HG02870 (cell line): ENCODE data around the gene FLRT2.

Source experiments
- ATAC-seq: cut with Tn5 transposase; IDR thresholded peaks from one replicate; pipeline ENCODE4 v1.9.1; 2021; ENCODE audit warnings: mild to moderate bottlenecking, moderate library complexity; ENCODE audit not compliant: unreplicated experiment

Gene FLRT2

DNA sequence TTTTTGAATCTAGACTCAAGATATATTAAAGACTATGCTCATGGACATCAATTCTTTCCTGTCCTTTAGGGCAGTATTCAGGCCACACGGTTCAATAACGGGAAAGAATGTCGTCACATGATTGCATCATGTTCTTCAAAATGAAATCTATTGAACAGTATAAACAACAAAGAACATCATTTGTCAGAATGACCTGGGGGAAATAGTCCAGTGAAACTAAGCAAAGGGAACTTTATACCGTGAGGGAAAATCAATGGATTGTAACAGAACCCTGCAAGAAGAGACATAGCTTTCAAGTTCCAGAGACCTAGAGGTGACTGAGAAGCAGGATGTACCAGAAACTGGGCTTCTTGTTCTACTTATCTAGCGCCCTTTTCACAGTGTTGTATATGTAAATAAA lies 32.7 kb downstream of the FLRT2 start:
- ATAC-seq: no peak

DNA sequence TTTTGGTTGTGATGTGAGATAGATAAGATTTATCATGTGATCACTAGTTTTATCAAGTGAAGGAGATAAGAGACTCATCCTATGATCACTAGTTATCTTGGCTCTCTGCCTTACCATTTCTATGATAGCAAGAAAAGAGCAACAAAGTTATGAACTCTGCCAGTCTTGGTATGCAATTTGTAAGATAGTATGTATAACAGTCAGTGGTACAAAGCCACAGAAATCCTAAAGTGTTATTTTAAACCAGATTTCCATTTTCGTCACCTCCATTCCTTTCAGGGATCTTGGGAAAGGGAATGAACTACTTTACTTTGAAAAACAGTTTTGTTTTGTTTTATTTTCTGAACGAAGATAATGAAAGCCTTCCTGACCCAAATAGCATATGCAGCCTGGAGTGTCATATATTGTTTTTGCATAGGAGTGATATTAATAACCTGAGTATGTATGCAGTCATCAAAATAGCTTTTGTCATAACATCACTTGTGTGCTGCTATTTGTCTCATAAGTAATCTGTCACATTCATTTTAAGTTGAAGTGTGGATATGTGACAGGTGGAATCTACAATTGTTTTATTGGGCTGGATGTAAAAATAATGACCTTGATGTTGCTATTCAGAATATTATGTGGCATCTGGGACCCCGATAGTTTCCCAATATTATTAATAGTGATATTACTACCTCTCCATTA lies 35.0 kb downstream of the FLRT2 start:
- no peak for ATAC-seq

DNA sequence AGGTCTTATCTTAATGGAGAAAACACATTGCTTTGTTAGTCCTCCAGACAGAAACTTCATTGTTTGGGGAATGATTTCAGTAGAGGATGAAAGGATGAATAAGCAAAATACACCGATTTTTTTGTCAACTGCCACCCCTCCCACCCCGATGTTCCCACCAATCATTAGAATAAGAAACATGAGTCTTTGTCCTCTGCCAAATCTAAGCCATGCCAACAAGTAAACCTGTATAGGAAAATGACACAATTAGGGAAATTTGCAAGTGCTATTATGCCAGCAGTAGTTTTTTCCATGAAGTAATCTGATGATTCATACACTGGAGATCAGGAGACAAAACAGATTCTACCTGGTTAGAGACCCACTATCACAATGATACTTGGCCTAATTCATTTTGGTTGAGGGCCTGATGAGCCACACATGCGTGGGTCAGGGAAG lies 35.9 kb downstream of the FLRT2 start:
- ATAC-seq: no peak

DNA sequence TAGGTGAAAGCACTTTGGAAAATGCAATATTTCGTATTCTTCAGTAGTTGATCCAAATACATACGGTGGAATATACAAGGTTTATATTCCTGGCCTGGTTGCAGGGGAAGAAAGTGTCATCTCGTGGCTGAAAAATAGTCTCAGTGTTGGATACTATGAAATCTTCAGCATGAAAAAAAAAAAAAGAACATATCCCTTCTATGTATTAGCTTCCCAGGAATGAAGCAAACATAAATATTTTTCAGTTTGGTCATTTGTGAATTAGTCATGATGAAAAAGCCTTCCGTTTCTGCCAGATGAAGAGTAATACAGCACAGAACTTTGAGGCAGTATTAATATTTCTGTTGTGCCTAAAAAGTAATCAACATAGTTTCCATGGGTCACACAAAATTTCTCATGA lies 36.7 kb downstream of the FLRT2 start:
- no peak for ATAC-seq

DNA sequence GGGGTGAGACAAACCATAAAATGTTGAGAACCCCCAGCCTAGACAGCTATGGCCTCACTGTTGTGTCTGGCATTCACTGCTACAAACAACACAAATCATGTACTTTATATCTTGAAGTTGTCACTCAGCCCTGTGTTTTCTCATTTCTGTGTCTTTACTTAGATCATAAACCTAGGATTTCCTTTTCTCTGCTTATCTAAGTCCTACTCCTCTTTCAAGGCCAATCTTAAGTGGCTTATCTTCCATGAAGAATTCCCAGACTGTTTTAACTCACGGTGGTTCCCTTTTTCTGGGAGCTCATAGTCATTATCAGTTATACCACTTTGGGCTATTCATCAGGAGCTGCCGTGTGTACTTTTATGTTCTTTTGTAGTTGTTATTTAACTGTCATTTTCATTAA lies 42.1 kb downstream of the FLRT2 start:
- no peak for ATAC-seq

DNA sequence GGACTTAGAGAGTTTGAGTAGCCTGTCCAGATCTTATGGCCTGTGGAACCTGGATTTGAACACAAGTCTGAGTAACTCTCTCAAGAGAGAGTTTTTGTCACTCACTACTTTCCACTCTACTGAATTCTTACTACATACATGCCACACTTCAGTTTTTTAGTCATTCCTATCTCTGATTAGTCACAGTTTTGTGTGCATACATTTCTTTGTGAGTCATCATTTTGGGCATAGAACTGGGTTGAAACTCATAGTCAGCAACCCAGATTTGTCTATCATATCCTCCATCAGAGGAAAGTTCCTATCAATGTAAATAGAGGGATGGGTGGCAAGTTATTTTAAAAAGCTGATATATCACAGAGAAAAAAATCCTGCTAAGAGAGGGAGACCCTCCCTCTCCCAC lies 42.9 kb downstream of the FLRT2 start:
- ATAC-seq: no peak

DNA sequence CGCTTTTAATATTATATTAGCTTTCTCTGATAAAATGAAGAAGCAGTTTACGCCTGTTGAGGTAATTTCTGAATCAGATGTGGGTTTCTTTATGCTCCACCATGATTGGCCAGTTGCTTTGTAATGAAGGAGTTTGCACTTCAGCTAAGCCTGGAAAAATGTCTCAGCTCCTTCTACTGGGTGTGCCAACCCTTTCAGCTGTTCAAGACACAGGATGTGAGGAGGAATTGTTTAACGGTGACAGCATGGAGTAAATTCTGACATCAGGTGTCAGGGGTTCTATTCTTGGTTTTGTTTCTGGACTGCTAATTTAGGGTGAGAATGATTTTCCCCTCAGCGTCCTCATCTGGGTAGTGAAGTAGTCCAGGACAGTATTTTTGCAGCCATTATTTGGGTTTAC lies 43.5 kb downstream of the FLRT2 start:
- no peak for ATAC-seq

DNA sequence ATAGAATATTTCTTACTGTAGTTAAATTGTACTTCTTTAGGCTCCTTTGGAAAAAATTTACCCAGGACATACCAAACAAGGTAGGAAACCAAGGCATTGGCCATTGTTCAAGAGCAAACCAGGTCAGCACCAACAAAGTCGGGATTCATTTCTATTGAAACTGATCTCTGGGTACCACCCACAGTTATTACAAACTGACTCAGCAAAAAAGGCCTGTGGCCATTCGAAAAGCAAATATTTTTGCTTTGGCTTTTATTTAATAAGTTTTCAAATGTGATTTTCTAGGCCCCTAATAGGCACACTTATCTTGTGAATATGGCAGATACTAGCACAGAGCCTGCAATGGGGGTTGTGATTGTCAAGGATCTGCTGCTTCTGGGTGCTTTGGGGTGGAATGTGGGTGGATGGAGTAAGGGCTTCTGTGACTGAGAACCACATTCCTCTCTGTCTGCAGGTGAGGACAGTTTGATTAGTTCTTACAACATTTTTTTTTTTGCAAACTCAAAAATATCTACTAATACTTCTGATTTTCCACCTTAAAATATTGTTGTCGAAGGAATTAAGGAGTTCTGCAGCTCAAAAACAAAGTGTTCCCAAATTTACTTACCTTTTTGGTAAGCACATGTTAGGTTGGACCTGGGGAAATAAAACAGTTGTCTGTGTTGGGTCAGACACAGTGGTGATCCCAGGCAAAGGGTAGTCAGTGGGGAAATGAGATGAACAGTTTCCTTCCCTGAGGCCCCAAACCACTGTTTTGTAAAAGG lies 45.1 kb downstream of the FLRT2 start:
- no peak for ATAC-seq

DNA sequence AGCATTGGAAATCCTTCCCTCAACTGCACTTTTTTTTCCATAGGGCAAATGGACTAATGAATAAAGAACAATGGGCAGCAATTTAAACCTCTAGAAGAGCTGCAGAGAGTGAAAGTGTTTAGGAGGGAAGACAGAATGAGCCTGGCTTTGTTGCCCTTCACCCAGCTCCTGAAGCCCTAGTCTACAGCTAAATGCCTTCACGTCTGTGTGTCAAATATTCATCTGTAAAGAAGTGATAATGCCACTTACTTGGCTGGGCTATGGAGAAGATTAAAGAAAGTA lies 45.6 kb downstream of the FLRT2 start:
- no peak for ATAC-seq

DNA sequence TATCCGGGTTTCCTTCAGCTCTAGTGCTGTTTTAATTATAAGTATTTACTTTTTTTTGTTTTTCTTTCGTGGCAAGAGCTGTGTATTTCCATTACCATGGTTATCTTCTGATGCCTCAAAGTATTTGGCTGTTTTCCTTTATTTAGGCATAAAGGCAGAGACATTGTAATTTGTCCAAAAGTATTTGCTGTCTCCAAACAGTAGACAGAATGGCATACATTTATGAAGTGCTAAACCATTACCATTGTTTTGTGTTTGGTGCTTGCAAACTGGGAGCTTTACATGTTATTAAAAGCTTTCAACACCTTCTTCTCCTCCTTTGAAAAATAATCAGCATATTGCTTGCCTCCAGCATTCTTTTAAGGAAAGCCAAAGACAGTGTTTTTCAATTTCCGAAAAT lies 46.3 kb downstream of the FLRT2 start:
- ATAC-seq: no peak

DNA sequence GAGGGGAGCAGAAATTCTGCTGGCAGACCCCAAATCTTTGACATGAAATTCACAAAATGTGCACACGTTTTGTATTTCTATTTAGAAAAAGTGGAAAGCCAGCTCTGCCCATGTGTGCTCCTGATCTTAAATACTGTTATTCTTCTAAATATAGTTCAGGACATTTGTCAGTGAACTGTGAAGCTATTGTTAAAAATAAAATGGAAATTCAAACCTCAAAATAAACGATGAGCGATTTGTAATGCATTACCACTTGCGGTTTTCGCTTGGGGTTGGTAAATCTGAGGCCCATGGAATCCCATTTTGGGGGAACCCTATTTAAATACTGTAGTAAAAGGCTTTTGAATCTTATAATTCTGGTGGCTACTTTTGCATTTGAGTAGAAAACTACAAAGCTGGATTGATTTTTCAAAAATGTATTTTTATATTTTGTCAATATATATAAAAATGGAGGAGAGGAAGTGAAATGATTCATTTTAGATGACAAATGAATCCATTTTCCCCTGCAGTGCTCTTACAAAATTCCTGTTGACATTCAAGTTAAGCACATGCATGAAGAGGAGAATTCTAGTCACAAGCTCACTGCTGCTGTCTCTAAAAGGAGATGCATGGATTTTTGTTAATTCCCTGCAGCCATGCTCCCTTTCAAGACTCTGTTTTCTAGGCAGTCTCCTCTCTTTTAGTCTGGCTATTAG lies 47.1 kb downstream of the FLRT2 start:
- ATAC-seq: no peak

DNA sequence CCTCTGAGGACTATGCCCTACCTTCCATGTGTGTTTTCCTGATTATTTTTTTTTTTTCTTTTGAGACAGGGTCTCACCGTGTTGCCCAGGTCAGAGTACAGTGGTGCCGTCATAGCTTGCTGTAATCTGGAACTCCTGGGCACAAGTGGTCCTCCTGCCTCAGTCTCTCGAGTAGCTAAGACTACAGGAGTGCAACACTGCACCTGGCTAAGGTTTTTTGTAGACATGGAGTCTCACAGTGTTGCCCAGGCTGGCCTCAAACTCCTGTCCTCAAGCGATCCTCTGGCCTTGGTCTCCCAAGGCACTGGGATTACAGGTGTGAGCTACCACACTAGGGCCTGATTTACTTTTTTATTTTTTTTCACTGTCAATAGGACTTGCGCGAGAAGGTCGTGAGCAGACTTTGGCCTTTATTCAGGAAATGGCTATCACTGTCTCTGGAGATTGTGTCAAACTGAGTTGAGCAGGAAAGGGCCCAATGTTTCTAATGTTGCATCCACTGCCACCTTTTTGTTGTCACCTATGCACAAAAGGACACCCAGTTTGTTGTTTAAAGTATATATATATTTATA lies 47.7 kb downstream of the FLRT2 start:
- no peak for ATAC-seq

DNA sequence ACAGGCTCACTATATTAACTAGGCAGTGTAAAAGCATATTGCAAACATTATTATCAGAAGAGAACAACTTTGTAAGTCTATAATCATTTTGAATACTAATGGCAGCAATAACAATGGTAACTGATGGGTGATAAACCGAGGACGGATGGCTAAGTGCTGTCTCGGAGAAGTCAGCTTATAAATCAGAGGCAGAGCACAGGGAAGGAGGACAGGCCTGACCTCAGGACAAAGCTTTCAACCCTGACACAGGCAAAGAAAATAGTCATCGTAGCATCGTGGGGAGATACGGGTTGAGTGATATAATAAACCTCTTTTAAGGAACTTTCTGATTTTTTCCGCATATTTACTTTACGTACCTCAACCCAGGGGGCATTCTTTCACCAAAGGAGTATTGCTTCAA lies 48.4 kb downstream of the FLRT2 start:
- no peak for ATAC-seq

DNA sequence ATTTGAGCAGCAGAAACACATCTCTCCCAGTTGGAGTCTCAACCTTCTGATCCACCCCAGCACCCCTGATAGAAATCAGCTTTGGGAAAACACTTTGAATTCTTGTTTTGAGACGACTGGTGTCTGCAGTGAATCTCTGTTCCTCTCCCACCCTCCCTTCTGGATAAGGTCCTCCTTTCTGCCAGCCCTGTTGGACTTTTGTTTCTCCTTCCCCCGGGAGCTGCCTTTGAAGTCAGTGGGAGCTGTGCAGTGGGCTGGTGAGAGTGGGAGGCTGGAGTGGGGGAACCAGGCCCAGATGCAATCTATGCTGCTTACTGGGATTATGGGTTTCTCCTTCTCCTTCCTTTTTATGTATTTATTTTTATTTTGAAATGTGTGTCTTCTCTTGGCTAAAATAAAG lies 49.0 kb downstream of the FLRT2 start:
- no peak for ATAC-seq

DNA sequence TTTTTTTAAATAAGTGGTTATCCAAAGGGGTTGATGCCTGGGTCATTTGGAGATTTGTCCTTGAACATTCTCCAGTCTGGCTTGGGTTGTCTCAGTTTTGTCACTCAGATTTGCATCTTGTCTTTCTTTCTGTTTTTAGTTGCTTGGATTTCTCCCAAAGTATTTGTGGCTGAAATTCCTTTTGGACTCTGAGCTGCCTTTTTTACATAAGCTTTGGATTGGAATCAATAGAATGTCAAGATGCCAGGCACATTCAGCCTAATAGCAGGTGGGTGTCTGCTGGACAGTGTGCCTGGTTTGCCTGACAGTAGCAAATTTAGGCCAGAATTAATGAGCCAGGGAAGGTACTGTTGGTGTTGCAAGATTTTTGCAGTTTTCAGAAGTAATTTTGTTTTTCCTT lies 50.0 kb downstream of the FLRT2 start:
- no peak for ATAC-seq

DNA sequence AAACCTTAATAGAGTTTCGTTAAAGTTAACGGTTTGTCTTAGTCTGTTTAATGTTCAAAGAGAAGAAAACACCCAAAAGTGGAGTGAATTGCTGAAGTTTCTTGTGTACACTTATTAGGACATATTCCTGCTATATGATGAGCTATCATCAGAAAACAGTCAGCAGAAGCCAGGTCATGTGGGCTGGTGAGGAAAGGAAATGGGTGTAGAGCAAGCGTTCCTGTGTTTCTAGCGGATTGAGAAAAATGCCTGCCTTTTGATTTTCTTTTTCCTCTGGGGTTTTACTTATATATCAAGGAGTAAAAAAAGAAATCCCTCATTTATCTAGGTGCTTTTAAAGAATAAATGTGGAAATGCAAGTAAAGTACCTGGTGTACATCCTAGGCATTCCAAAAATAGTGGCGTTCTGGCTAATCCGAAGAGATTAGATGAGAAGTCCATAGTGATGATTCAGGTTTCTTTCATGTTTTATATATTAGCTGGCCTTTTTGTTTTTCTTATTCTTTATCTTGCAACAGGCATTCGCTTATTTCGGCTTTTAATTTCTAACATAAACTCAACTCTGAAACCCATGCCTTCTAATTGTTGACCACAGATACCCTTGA lies 50.7 kb downstream of the FLRT2 start:
- no peak for ATAC-seq

DNA sequence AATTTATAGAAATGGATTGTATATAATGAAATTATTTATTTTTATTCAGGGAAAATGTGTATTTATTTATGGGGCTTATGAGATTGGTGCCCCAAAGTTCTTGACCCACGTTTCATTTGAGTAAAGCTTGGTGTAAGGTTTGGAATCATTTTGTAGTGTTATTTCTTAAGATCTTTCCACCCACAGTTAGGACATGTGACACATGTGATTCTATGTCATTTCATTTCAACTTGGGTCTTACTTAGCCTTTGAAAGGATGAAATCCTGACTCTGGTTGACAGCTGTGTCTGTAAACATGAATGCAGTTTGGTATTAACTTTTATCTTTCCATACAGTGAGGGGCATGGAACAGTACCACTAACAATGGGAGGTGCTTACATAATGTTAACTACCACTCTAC lies 51.7 kb downstream of the FLRT2 start:
- ATAC-seq: no peak

DNA sequence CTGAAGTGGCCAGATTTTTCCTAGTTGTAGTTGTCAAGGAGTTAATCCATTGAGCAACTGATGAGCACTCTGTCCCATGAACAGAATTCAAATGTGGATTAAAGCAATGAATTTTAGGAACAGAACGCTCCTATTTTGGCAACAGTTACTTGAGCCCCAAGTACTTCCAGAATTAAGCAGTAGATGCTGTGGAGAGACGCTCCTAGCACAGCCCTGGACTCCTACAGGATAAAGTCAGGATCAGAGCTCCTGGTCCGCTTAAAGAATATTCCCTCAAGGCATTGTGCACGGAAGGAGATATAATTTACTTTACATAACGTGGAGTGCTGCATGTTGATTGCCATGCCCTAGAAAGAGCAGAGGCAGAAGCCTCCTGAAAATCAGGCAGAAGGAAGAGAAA lies 53.4 kb downstream of the FLRT2 start:
- no peak for ATAC-seq

DNA sequence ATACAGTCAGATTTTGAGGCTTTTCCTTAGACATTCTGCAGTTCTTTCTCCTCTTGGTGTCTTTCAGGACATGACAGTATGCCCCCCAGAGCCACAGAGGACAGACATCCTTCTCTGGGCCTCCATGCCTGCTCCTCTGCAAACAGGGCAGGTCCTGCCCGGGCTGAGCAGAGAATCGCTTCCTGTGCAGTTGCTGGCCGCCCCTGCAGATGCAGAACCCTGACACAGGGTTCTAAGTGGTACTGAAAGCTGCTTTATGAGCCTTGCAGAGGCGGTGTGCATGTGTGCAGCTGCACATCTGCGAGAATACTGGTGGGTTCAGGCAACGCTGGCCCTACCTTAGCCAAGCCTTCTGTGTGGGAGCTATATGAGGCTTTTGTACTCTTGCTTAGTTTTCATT lies 54.5 kb downstream of the FLRT2 start:
- no peak for ATAC-seq

DNA sequence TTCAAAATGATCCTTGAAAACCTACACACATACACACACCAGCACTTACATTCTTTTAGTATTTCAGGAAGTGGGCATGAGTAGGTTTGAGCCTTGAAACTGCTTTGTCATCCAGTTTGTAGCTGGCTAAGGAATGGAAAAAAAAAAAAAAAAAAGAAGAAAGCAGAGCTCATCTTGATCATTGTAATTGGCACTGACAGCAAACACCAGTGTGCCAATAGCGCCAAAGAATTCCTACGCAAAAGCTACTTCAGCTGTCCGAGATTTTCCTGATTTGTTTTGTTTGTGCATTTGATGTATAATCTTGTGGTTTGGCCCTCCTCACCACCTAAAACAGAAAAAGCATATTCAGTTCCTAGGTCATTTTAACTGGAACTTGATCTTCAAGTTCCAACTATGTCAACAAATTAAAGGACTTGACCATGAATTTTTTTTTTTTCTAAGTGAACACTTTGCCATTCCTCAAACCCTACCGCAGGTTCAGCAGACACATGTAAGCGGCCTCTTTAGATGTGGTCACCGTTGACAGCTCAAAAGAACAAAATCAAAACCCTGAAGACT lies 57.3 kb downstream of the FLRT2 start:
- no peak for ATAC-seq

DNA sequence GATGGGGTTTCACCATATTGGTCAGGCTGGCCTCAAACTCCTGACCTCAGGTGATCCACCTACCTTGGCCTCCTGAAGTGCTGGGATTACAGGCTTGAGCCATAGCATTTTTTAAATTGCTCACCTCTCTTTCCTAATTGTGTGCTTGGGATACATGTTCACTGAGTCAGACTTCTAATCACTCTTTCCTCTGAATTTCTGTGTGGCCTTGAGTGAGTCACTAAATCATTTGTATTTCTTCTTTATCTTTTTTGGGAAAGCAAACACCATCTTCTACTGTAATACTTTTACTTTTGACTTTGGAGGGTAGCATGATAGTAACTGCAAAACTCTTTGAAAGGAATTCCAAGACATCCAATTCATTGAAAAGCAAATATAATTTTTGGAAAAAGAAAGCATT lies 60.8 kb downstream of the FLRT2 start:
- ATAC-seq: no peak
